AG04450 (cell line): ENCODE results near the gene CENPX. TPM values are rescaled to one million over a fixed set of nuclear protein-coding genes. Genes with fewer than 3 reads are reported as not detected.

ENCODE experiments used
- CTCF ChIA-PET: fragments of 300-600, 350-600 bp; formaldehyde crosslinking; extraction: SDS; loops from one replicate; lab custom pipeline; 2022; ENCODE audit warnings: antibody characterized with exemption, inconsistent platforms; lab: Charles Lee
- POLR2A ChIA-PET: fragments of 350-600 bp; formaldehyde crosslinking; extraction: SDS; loops from one replicate; lab custom pipeline; 2021; ENCODE audit warnings: antibody characterized with exemption, inconsistent platforms; lab: Yijun Ruan, JAX
- DNase-seq: peaks from one replicate; pipeline ENCODE4 v3.0.0-alpha.2; 2011; ENCODE audit warnings: low read depth, low spot score
- H3K27ac ChIP-seq: one replicate; pipeline ENCODE4 v1.5.1; 2012; ENCODE audit warnings: low read depth, low read length, control low read depth
- H3K27me3 ChIP-seq: one replicate; pipeline ENCODE4 v1.6.0; 2012; ENCODE audit warnings: low read length; ENCODE audit not compliant: control insufficient read depth, insufficient read depth
- H3K4me3 ChIP-seq: 2 replicates; pipeline ENCODE4 v1.5.1; 2011; ENCODE audit warnings: mild to moderate bottlenecking, low read depth, low read length, control low read depth
- H3K9me3 ChIP-seq: 2 replicates; pipeline ENCODE4 v1.5.1; 2012; ENCODE audit warnings: low read length; ENCODE audit not compliant: control insufficient read depth, insufficient read depth
- CTCF ChIP-seq: IDR thresholded peaks from 2 replicates; pipeline ENCODE4 v1.5.1; 2011; ENCODE audit warnings: low read depth, low read length, control low read depth, inconsistent platforms
- polyA plus RNA-seq: library from polyadenylated mRNA; depleted of rRNA; stranded (reverse); fragments of >200 nt; gene quantifications from 2 replicates; pipeline ENCODE4 v1.2.3, GENCODE V29; 2011

CENPX gene
- polyA plus RNA-seq, 1 experiment, result 32.5 TPM

GRCh38 chr17:82064433-82065192 lies 41.9 kb upstream of the CENPX start:
- TF ChIP-seq CTCF, result no peak
- DNase-seq, result no peak
- CTCF ChIA-PET, result no interaction called here
- H3K9me3 ChIP-seq, result no peaks in the 10 kb centered on the region; the same call in 1 of the 2 replicates
- H3K27me3 ChIP-seq, result no peaks in the 10 kb centered on the region
- peak overlapping the region; percentile 76 for H3K4me3 ChIP-seq
- H3K27ac ChIP-seq, result no peak overlapping the region
- POLR2A ChIA-PET, result interaction anchor here (0.7 to 1.1 kb wide), 3 partner anchors 9 to 34 kb away, joined by 3 to 5 read pairs (median 3); partner anchors contain the start of gene FASN

DNA sequence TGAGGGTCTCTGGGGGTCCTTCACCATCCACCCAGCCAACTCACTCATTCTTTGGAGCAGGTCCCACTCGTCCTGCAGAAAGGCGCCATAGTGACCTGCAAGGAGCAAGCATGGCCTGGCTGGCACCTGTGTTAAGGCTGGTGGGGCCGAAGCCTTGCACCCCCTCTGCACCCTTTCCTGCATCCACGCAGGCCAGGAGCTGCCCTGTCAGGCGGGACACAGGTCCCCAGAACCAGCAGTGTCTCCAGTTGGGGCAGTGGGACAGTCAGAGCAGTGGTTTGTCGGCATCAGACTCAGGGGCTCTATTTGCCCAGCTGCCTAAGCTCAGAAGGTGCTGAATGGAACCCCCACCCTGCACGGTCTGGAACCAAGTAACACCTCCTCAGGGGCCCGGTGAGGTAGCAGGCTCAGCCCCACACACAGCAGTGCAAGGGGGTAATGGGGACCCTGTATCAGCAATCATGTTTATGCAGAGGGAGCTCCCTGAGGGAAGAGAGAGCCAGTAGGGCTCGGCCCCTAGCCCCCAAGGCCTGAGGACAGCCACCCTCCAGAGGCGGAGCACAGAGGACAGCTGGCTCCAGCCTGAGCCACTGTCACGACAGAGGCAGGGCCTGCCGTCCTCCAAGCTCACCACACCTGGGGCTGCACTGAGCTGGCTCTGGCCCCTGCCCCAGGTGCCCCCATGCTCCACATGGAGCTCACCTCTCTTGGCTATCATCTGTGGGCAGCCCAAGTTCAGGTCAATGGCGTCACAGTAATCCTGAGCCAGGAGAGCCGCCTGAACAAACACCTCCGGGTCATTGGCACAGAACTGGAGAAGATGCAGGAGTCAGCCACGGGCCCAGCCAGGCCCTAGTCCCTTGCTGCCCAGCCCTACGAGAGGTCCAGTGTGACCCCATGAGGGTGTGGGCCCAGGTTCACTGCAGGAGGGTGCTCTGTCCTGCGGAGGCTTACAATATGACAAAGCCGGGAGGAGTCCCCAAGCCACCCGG lies 41.0 kb upstream of the CENPX start:
- CTCF ChIA-PET, result no interaction called here
- no peak for DNase-seq

GRCh38 chr17:82062984-82063368 lies 40.3 kb upstream of the CENPX start:
- no peak overlapping the region for H3K4me3 ChIP-seq
- no peak for TF ChIP-seq CTCF
- H3K27me3 ChIP-seq, result no peaks in the 10 kb centered on the region
- no peak for DNase-seq
- H3K9me3 ChIP-seq, result no peaks in the 10 kb centered on the region; the same call in 1 of the 2 replicates
- no peak overlapping the region for H3K27ac ChIP-seq
- POLR2A ChIA-PET, result interaction anchor here (0.6 kb wide), 1 partner anchor 25 kb away, joined by 3 read pairs; the partner anchor contains the start of gene DCXR
- CTCF ChIA-PET, result no interaction called here

More for the DNA sequence above, 41.0 kb upstream of the CENPX start:
- POLR2A ChIA-PET, result no interaction called here
- Histone ChIP-seq H3K9me3 (no peaks in the 10 kb centered on the region; the same call in 1 of the 2 replicates), H3K4me3 (no peak overlapping the region), H3K27me3 (no peaks in the 10 kb centered on the region), H3K27ac (no peak overlapping the region)
- no peak for TF ChIP-seq CTCF

DNA sequence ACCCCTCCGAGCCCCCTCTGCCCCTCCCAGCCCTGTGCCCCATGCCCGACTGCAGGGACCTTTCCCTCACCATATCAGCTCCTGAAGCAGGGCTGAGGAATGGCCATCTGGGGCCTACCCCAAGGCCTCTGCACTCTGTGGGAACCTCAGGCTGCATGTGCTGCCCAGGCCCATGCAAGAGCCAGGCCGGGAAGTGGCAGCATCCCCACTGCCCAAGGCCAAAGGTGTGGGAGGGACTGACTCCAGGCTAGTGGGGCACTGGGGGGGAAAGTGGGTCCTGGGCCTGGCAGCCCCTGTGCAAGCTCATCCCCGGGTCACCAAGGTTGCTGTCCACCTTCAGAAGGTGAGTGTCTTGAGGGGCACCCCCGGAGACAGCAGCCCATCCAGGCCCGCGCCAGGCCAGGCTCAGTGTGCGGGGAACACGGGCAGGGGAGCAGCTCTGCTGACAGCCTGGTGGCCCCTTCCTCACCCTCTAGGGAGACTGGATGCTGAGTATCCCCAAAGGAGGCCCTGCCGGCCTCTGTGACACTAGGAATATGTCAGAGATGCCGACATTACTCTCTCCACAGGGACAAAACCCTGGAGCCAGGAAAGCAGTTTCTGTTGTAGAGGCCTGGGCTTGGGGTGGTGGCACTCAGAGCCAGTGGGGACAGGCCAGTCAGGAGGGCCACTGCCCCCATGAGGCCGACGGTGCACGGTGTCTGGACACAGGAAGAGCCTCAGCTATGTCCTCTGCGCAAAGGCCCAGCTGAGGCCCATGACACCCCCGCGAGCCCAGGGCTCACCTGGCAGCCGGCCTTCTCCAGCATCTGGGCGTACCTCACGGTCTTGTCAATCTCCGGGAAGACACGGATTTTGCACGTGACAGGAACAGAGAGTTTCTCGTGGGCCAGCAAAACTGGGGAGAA lies 39.7 kb upstream of the CENPX start:
- TF ChIP-seq CTCF, result no peak
- Histone ChIP-seq H3K9me3 (no peaks in the 10 kb centered on the region; the same call in 1 of the 2 replicates), H3K27ac (no peak overlapping the region), H3K4me3 (no peak overlapping the region), H3K27me3 (no peaks in the 10 kb centered on the region)
- CTCF ChIA-PET, result no interaction called here
- DNase-seq, result no peak
- POLR2A ChIA-PET, result interaction anchor here (0.6 kb wide), 1 partner anchor 25 kb away, joined by 3 read pairs; the partner anchor contains the start of gene DCXR
